WTC11 (cell line): Measurements from ENCODE around the gene U2SURP. TPM values are rescaled to one million over a fixed set of nuclear protein-coding genes. Genes with fewer than 3 reads are reported as not detected.

Experiments
- ATAC-seq: fragments of 200-7000 bp; cut with Tn5 transposase; 2 replicates; pipeline ENCODE4 v1.10.0; 2021; ENCODE audit warnings: mild to moderate bottlenecking, moderate library complexity
- CTCF ChIA-PET: fragments of 300-600 bp; sonication (Branson Sonifier 250); formaldehyde crosslinking; loops from one replicate; lab custom pipeline; 2021; ENCODE audit warnings: antibody characterized with exemption; lab: Charles Lee
- POLR2A ChIA-PET: fragments of 350-600 bp; sonication (Branson Sonifier 250); formaldehyde crosslinking; loops from one replicate; lab custom pipeline; 2021; ENCODE audit warnings: antibody characterized with exemption; lab: Charles Lee
- DNase-seq: peaks from one replicate; pipeline ENCODE4 v3.0.0; 2021; ENCODE audit warnings: low spot score
- H3K27ac Mint-ChIP-seq: 2 replicates; pipeline ENCODE4 v1.8.0; 2021; ENCODE audit warnings: mixed read lengths
- H3K27me3 Mint-ChIP-seq: 2 replicates; pipeline ENCODE4 v1.8.0; 2021; ENCODE audit warnings: low read depth, mild to moderate bottlenecking, moderate library complexity, mixed read lengths
- H3K36me3 Mint-ChIP-seq: 2 replicates; pipeline ENCODE4 v1.8.0; 2021; ENCODE audit warnings: mixed read lengths
- H3K4me1 Mint-ChIP-seq: 2 replicates; pipeline ENCODE4 v1.8.0; 2022; ENCODE audit warnings: mixed read lengths
- H3K4me3 Mint-ChIP-seq: 2 replicates; pipeline ENCODE4 v1.8.0; 2021; ENCODE audit warnings: mild to moderate bottlenecking, moderate library complexity, mixed read lengths
- H3K9me3 Mint-ChIP-seq: 2 replicates; pipeline ENCODE4 v1.8.0; 2021; ENCODE audit warnings: mixed read lengths
- ATF1 ChIP-seq: sonication (generic); formaldehyde crosslinking; IDR thresholded peaks from 2 replicates; pipeline ENCODE4 v1.8.1; 2023; ENCODE audit warnings: mild to moderate bottlenecking, moderate library complexity, missing genetic modification reagents
- FOXJ3 ChIP-seq: sonication (generic); formaldehyde crosslinking; IDR thresholded peaks from 2 replicates; pipeline ENCODE4 v1.9.0; 2021; ENCODE audit warnings: missing genetic modification reagents, mild to moderate bottlenecking, borderline replicate concordance
- IRF2 ChIP-seq: sonication (generic); formaldehyde crosslinking; IDR thresholded peaks from 2 replicates; pipeline ENCODE4 v1.8.0; 2022; ENCODE audit warnings: low read depth, missing genetic modification reagents, borderline replicate concordance
- JAZF1 ChIP-seq: fragments of 250-450 bp; sonication (Bioruptor Pico); IDR thresholded peaks from 2 replicates; pipeline ENCODE4 v1.9.0; 2021; ENCODE audit warnings: moderate library complexity, mild to moderate bottlenecking, inconsistent platforms
- JUN ChIP-seq: sonication (generic); formaldehyde crosslinking; IDR thresholded peaks from 2 replicates; pipeline ENCODE4 v1.8.0; 2023; ENCODE audit warnings: mild to moderate bottlenecking, missing genetic modification reagents
- RORB ChIP-seq: fragments of 250-450 bp; sonication (Bioruptor Pico); IDR thresholded peaks from 2 replicates; pipeline ENCODE4 v1.9.0; 2021; ENCODE audit warnings: mild to moderate bottlenecking
- total RNA-seq: library from RNA; stranded (reverse); gene quantifications from 3 replicates; pipeline ENCODE4 v1.2.3, GENCODE V29; 2021
- TF ChIP-seq, protein P1 (sequence below): fragments of 250-450 bp; sonication (Bioruptor Pico); IDR thresholded peaks from 2 replicates; pipeline ENCODE4 v1.9.0; 2021; ENCODE audit warnings: mild to moderate bottlenecking, borderline replicate concordance
- TF ChIP-seq, protein P2 (sequence below): fragments of 250-450 bp; sonication (Bioruptor Pico); IDR thresholded peaks from 2 replicates; pipeline ENCODE4 v1.9.0; 2021; ENCODE audit warnings: mild to moderate bottlenecking
- TF ChIP-seq, protein P3 (sequence below): sonication (generic); formaldehyde crosslinking; IDR thresholded peaks from 2 replicates; pipeline ENCODE4 v1.8.0; 2022; ENCODE audit warnings: mild to moderate bottlenecking, missing genetic modification reagents
- TF ChIP-seq, protein P4 (sequence below): fragments of 250-450 bp; sonication (Bioruptor Pico); IDR thresholded peaks from 2 replicates; pipeline ENCODE4 v2.1.2; 2022; ENCODE audit warnings: mild to moderate bottlenecking, moderate library complexity
- TF ChIP-seq, protein P5 (sequence below): sonication (generic); formaldehyde crosslinking; IDR thresholded peaks from 2 replicates; pipeline ENCODE4 v1.8.1; 2023; ENCODE audit warnings: mild to moderate bottlenecking, missing genetic modification reagents, borderline replicate concordance

The U2SURP gene
- total RNA-seq, 1 experiment from 2014 or later = 133 TPM

DNA sequence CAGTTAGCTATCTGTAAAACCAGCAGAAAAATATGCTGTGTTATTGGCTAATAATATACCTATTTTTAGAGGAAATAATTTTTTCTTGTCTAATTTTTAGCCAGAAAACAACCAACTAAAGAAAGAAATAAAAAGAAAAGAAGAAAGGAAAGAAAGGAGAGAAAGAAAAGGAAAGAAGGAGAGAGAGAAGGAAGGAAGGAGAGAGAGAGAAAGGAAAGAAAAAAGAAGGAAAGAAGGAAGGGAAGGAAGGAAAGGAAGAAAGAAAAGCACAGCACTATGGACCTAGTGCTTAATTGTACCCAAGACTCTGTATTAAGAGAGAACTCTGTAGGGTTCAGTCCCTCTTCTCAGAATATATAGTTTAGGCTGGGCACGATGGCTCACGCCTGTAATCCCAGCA lies 34.6 kb upstream of the U2SURP start:
- Mint-ChIP-seq H3K9me3 (no peaks in the 10 kb centered on the region), H3K4me3 (no peak overlapping the region), H3K27me3 (peaks cover 38% of the 10 kb centered on the region), H3K36me3 (peaks cover 3% of the 10 kb centered on the region; the same call in 1 of the 2 replicates), H3K27ac (no peak overlapping the region)
- CTCF ChIA-PET = interaction anchor here (0.7 to 1.6 kb wide), 2 partner anchors 8 to 129 kb away, joined by 3 to 4 read pairs; no protein-coding TSS in a partner anchor
- no peak for ATAC-seq
- TF ChIP-seq, protein P1, sequence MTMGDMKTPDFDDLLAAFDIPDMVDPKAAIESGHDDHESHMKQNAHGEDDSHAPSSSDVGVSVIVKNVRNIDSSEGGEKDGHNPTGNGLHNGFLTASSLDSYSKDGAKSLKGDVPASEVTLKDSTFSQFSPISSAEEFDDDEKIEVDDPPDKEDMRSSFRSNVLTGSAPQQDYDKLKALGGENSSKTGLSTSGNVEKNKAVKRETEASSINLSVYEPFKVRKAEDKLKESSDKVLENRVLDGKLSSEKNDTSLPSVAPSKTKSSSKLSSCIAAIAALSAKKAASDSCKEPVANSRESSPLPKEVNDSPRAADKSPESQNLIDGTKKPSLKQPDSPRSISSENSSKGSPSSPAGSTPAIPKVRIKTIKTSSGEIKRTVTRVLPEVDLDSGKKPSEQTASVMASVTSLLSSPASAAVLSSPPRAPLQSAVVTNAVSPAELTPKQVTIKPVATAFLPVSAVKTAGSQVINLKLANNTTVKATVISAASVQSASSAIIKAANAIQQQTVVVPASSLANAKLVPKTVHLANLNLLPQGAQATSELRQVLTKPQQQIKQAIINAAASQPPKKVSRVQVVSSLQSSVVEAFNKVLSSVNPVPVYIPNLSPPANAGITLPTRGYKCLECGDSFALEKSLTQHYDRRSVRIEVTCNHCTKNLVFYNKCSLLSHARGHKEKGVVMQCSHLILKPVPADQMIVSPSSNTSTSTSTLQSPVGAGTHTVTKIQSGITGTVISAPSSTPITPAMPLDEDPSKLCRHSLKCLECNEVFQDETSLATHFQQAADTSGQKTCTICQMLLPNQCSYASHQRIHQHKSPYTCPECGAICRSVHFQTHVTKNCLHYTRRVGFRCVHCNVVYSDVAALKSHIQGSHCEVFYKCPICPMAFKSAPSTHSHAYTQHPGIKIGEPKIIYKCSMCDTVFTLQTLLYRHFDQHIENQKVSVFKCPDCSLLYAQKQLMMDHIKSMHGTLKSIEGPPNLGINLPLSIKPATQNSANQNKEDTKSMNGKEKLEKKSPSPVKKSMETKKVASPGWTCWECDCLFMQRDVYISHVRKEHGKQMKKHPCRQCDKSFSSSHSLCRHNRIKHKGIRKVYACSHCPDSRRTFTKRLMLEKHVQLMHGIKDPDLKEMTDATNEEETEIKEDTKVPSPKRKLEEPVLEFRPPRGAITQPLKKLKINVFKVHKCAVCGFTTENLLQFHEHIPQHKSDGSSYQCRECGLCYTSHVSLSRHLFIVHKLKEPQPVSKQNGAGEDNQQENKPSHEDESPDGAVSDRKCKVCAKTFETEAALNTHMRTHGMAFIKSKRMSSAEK (CRISPR knock-in tag) = no peak
- no peak for TF ChIP-seq JAZF1 (CRISPR knock-in tag)
- TF ChIP-seq IRF2 (CRISPR knock-in tag) = no peak
- TF ChIP-seq, protein P2, sequence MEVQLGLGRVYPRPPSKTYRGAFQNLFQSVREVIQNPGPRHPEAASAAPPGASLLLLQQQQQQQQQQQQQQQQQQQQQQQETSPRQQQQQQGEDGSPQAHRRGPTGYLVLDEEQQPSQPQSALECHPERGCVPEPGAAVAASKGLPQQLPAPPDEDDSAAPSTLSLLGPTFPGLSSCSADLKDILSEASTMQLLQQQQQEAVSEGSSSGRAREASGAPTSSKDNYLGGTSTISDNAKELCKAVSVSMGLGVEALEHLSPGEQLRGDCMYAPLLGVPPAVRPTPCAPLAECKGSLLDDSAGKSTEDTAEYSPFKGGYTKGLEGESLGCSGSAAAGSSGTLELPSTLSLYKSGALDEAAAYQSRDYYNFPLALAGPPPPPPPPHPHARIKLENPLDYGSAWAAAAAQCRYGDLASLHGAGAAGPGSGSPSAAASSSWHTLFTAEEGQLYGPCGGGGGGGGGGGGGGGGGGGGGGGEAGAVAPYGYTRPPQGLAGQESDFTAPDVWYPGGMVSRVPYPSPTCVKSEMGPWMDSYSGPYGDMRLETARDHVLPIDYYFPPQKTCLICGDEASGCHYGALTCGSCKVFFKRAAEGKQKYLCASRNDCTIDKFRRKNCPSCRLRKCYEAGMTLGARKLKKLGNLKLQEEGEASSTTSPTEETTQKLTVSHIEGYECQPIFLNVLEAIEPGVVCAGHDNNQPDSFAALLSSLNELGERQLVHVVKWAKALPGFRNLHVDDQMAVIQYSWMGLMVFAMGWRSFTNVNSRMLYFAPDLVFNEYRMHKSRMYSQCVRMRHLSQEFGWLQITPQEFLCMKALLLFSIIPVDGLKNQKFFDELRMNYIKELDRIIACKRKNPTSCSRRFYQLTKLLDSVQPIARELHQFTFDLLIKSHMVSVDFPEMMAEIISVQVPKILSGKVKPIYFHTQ = no peak
- TF ChIP-seq FOXJ3 = no peak
- TF ChIP-seq, protein P3, sequence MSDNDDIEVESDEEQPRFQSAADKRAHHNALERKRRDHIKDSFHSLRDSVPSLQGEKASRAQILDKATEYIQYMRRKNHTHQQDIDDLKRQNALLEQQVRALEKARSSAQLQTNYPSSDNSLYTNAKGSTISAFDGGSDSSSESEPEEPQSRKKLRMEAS (CRISPR knock-in tag) = no peak
- TF ChIP-seq, protein P4, sequence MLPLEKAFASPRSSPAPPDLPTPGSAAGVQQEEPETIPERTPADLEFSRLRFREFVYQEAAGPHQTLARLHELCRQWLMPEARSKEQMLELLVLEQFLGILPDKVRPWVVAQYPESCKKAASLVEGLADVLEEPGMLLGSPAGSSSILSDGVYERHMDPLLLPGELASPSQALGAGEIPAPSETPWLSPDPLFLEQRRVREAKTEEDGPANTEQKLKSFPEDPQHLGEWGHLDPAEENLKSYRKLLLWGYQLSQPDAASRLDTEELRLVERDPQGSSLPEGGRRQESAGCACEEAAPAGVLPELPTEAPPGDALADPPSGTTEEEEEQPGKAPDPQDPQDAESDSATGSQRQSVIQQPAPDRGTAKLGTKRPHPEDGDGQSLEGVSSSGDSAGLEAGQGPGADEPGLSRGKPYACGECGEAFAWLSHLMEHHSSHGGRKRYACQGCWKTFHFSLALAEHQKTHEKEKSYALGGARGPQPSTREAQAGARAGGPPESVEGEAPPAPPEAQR (CRISPR knock-in tag) = no peak
- no peak for TF ChIP-seq RORB
- TF ChIP-seq ATF1 = no peak
- TF ChIP-seq JUN (CRISPR knock-in tag) = no peak
- TF ChIP-seq, protein P5, sequence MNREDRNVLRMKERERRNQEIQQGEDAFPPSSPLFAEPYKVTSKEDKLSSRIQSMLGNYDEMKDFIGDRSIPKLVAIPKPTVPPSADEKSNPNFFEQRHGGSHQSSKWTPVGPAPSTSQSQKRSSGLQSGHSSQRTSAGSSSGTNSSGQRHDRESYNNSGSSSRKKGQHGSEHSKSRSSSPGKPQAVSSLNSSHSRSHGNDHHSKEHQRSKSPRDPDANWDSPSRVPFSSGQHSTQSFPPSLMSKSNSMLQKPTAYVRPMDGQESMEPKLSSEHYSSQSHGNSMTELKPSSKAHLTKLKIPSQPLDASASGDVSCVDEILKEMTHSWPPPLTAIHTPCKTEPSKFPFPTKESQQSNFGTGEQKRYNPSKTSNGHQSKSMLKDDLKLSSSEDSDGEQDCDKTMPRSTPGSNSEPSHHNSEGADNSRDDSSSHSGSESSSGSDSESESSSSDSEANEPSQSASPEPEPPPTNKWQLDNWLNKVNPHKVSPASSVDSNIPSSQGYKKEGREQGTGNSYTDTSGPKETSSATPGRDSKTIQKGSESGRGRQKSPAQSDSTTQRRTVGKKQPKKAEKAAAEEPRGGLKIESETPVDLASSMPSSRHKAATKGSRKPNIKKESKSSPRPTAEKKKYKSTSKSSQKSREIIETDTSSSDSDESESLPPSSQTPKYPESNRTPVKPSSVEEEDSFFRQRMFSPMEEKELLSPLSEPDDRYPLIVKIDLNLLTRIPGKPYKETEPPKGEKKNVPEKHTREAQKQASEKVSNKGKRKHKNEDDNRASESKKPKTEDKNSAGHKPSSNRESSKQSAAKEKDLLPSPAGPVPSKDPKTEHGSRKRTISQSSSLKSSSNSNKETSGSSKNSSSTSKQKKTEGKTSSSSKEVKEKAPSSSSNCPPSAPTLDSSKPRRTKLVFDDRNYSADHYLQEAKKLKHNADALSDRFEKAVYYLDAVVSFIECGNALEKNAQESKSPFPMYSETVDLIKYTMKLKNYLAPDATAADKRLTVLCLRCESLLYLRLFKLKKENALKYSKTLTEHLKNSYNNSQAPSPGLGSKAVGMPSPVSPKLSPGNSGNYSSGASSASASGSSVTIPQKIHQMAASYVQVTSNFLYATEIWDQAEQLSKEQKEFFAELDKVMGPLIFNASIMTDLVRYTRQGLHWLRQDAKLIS (CRISPR knock-in tag) = no peak
- TF ChIP-seq, all 79 proteins: peak for 0
- peaks cover 15% of the 10 kb centered on the region for H3K4me1 Mint-ChIP-seq
- POLR2A ChIA-PET = no interaction called here
- DNase-seq = no peak
